GM18507 (cell line): ENCODE measurements around the gene MAB21L3.

ENCODE experiments used
- DNase-seq: peaks from one replicate; pipeline ENCODE4 v3.0.0; 2011; ENCODE audit warnings: low read depth; ENCODE audit not compliant: insufficient read length; ENCODE audit errors: extremely low spot score
- FAIRE-seq: peaks from 2 replicates; lab custom pipeline; 2011; peaks lifted over from hg19 to GRCh38; lab: Jason Lieb, UNC

Gene MAB21L3

DNA sequence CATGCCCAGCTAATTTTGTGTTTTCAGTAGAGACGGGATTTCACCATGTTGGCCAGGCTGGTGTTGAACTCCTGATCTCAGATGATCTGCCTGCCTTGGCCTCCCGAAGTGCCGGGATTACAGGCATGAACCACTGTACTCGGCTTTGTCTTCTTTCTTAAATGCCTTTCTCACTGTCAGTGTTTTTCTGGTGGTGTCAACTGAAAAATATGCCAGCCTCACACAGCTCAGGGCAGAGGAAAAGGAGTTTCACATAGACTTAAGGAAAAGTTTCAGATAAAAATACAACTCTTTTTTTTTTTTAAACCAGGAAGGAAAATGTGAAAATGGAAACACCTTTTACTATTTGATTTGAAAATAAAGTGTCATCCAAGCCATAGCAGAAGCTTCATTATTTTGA lies 4.6 kb upstream of the MAB21L3 start:
- FAIRE-seq (no peak), DNase-seq (no peak)

DNA sequence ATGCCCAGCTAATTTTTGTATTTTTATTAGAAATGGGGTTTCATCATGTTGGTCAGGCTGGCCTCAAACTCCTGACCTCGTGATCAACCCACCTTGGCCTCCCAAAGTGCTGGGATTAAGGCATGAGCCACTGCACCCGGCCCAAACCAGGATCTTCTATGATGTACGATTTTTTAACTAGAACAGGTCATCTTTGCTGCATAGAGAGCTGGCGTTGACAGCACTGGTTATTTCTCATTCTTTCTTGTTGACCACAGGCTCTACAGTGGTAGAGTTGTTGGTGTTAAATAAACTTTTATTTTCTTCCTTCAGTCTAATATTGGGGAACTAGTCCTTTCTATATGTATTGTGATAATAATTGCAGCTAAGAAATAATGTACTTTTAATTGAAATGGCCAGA lies 3.8 kb upstream of the MAB21L3 start:
- DNase-seq (no peak), FAIRE-seq (no peak)

DNA sequence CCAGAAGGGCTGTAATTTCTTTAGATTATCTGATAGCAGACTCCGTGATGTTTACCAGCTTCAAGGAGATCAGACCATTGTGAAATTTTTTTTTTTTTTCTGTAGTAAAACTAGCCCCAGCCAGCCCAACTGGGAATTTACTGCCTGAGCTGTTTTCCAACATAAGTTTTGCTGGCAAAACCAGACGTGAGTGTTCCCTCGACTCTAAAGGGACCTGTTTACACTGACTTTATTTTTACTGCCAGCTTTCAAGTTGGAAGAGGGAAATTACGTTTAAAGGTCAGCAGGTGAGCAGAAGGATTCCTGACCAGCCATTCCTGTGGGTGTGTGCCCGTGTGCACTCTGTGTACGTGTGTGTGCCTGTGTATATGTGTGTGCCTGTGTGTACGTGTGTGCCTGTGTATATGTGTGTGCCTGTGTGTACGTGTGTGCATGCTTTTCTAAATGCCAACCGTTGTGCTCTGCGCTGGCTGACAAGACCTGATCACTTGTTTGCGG lies 374 bp downstream of the MAB21L3 start:
- no peak for FAIRE-seq
- DNase-seq: no peak

DNA sequence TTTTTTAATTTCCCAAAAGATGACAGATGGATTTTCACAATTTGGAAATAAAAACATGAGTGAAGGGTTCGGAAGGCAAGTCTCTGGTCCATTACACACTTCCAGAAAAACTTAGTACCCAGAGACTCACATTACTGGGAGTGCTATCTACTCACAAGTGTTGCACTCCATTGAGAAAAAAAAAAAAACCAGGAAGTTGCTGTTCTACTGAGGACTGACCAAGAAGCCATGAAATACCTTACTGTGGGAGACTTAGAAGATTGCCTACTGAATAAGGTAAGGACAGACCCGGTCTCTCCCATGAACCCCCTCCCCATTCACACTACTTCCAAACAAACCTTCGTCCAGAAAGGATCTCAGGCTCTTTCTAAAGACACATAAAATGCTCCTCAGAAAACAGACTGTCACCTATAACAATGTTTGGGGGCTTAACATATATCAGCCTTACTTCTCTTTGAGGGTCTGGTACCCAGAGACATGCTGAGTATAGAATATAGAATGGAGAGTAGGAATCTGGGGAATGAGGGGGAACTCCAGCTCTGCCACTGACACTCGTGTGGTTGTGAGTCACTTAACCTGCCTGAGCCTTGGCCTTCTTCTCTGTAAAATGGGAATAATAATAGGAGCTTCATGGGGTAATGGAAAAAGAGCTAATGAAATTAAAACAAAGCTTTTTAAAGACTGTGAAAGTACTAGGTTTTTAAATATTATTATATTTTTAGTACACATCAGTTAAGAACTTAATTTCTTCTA lies 1.4 kb downstream of the MAB21L3 start:
- FAIRE-seq (peak; percentile 21), DNase-seq (no peak)

DNA sequence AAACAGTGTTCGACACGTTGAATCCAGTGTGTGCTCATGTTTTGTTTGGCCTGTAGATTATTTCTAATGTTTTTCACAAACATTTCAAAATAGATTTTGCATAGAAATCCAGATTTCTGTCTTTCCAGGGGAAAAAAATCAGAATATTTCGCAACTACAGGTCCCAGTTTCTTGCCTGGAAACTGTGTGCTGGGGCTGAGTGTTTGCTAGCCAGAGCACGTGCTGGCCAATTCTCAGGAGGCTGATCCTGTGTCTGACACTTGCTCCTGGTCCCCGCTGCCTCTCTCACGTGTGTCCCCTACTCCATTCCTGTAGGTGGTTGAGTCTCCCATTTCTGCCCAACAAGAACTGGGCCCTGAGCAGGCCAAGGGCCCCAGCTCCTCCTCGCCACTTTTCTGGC lies 2.4 kb downstream of the MAB21L3 start:
- FAIRE-seq (no peak), DNase-seq (no peak)

DNA sequence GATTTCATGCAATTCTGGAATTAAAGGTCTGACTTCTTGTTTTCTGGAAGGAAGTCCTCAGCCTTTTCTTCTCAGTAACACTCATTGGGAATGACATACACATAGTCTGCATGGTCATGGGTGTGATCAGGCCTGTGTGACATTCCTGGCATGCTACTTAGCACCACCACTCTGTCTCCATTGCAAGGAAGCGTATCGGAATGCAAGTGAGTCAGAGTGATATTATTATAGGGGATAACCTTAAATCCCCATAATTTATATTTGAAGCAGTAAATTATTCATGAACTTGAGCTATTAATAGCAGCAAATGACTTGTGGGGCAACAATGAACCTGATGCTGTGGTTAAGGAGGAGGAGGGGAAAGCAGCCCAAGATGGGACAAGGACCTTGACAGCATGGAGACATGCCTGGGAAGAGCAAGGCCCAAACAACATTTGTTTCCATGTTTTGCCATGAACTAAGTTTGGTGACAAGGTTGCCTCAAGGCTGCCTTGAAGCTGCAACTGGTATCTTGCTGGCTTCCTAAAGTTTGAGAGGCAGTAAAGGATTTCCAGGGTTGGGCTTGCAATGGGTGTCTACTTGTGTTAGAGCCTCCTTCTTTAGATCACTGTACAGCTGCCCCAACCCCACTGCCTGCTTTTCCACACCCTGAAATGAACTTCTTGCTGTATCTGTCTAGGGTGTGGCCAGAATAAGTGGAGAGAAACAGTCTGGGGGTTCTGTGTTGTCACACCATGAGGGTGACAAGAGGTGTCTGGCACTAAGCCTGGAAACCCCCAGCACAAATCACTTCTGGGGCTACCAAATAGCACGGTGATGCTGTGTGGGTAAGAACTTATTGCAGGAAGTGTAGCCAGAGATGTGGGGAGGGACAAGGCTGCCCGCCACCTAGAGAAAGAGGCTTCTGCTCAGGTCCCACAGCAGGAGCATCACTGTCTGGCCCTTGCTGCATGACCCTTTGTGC lies 4.6 kb downstream of the MAB21L3 start:
- no peak for FAIRE-seq
- DNase-seq: no peak

DNA sequence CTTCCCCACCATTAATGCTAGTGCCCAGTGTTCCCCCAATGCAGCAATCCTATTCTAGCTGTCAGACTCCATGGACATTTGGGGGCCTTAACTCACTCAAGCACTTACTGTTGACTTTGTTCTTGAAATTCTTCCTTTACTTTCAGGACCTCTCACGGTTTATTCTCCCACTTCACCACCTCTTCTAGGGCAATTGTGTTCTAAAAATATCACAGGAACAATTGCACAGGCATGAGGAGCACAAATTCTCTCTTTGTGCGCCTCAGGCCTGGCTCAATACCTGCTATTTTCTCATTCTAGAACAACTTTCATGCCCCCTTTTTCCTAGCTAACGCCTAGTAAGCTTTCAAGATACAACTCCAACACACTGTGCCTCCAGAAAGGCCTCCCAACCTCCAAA lies 7.3 kb downstream of the MAB21L3 start:
- FAIRE-seq: no peak
- no peak for DNase-seq

DNA sequence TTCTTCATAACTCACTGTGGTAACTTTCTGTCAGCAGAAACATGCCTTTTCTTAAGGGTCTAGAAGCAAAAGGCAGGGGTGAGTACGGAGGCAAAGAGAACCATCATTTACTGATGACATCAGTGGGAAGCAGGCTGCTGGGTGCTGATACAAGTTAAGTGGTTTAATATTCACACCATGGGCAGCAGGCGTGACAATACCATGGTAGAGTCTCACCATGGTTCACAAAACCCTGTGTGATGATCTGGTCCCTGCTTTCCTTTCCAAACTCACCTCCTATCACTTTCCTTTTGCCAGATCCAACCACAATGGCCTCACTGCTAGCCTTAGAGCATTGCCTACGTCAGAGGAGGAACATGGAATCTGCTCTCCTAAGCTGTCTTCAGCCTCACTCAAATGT lies 8.7 kb downstream of the MAB21L3 start:
- DNase-seq (no peak), FAIRE-seq (no peak)

DNA sequence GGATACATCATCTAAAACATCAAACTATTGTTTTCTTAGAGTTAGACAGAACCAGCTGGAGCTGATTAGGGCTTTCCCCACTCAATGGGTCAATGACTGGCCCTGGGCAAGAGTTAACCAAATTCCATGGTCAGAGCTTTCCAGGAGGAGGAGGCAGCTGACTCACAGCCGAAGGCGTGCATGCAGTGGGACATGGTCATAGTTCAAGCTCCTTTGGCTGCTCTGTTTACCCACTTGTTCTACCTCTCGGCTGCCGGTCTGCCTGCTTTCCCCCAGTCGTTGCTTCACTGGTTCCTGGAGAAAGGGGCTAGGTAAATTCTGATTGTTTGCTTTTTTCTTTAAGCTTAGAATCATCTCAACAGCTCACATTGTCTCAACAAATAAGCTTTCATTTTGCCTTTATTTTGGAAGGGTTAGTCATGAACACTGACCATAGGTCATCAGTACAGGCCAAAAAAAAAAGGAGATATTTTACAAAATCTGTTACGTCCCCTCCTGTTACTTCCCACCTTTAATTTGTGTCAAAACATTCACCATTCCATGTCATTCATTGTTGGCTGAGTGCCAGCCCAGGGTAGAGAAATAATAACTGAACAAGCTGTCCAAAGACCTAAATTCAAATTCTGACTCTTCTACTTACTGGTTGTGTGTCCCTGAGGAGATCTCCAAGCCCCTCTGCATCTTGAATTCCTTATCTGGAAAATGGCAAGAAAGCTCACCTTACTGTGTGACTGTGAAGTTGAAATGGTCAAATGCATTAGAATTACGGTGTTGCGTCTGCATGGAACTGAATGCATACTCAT lies 12.0 kb downstream of the MAB21L3 start:
- FAIRE-seq: no peak
- DNase-seq: no peak

DNA sequence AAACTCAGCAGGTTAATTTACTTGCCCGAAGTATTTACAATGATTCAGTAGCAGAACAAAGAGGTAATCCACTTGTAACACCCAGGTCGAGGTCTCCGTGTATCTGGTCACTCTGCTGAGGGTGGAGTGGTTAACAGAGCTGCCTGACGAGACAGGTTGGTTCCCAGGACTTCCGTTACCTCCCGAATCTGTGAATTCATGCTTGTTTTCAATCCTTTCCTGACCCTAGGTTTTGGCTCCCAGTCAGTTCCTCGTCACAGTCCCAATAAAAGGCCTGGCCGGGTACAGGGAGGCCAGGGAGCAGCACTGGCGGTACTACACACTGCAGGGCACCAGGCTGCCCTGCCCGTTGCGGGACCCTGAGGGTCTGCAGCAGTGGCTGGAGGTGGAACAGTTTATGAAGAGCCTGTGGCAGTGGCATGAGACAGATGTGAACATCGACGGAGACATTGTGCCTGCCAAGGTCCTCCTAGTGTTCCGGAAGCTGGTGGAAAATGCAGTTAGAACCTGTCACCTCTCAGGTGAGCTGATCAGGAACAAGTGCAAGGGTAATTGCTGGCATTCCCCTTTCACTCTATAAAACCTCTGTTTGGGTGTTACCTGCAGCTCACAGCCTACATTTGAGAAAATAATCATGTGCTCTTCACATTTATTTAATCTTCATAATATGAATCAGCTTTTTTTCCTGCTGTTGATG lies 12.8 kb downstream of the MAB21L3 start:
- FAIRE-seq (no peak), DNase-seq (no peak)

DNA sequence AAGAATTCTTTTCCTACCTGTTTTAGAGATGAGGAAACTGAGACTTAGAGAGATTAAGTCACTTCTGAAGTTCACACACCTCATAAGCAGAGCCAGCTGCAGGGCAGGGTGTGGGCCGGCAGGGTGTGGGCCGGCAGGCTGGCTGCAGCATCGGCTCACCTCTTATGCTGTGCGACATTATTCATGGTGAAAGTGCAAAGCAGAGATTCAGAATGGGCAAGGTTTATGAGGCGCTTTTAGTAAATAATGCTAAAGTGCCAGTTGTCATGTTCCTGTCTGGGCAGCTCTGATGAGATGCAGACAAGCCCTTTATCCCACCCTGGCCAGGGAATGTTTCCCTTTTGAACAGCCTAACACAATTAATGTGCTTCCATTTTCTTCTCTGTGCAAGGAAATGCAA lies 14.6 kb downstream of the MAB21L3 start:
- no peak for FAIRE-seq

DNA sequence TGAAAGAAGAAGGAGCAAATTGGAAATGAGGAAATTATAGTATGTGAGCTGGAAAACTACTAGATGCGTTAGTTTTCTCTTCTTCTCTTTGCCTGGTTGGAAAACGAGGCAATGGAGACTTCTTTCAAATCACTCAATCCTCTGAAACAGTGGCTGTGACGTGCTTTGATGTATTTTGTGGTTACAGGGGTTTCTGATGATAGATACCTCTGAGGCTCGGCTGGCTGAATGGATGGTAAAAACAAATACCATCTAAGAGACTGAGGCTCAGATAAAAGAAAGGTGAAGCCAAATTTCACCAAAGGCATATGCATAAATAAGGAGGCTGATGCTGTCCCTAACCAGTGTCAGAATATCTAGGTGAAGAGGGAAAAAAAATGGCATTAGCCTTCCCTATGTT lies 15.1 kb downstream of the MAB21L3 start:
- FAIRE-seq (no peak), DNase-seq (no peak)

More for the DNA sequence above, 14.6 kb downstream of the MAB21L3 start:
- DNase-seq: no peak

DNA sequence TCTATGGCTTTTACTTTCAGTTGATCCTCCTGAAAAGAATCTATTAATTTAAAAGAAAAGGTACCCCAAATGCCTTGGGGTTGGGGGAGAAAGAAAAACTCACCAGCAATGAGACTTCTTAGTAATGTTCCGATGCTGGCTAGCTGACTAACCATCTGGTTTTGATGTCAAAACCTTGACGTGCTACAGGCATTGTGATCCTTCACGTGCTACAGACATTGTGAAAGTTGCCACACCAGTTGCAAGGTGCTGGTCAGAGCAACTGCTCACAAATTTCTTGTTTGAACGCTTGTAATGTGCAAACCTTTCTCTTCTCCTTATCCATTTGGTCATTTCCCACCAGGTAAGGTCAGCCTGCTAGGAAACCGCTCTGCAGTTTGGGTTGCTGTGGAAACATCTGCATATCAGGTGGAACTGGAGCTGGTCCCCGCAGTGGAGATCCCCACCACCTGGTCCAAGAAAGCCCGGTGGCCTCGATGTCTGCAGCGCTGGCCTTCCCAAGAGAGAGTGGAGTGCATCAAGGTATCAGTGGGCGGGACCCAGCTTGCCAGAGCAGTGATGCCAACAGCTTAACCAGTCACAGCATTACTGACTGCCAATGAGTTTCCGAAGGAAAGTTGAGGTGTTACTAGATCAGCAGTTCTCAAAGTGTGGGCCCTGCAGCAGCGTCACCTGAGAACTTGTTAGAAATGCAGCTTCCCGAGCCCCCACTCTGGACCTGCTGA lies 16.1 kb downstream of the MAB21L3 start:
- FAIRE-seq (no peak), DNase-seq (no peak)

DNA sequence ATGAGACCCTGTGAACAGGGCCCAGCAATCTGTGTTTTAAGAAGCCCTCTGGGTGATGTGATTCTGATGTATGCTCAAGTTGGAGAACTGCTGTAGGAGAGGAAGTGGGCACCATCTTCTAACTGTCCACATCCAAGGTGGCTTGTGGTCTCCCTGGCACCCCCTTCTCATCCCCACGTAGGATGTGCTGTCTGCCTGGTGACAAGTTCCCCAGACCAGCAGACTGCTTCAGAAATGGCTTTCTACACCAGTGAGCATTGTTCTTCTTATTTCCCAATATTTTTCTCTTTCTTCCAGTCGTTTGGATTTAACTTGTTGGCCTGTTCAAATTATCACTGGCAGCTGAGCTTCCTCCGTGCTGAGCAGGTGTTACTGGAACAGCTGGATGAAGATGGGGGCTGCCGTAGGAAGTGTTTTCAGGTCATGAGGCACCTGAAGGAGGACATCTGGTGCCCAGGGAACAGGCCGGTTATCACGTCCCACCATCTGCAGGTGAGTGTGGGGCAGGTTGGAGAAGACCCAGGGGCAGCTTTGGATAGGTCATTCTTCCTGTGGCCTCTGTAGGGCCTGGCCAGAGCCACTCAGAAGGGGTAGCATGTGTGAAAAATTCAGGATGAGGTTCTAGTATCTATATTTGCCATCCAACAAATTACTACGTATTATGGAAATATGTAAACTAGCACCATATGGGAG lies 16.8 kb downstream of the MAB21L3 start:
- DNase-seq: no peak
- no peak for FAIRE-seq

DNA sequence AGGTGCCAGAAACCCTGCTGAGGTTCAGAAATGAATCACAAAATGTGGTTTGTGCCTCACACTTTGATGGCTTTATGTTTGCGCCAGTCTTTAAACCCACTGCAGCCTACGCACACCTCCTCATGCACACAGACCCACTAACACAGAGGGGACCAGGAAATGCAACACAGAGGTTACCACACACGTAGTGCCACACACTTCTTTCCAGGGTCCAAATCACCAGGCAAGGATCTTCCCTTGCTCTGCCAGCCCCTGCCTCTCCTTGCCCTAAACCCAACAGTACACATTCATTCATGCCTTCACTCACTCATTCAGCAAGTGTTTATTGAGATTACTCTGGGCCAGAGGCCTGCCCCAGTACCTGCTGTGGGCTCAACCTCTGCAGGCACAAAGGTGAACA lies 17.5 kb downstream of the MAB21L3 start:
- FAIRE-seq (no peak), DNase-seq (no peak)

DNA sequence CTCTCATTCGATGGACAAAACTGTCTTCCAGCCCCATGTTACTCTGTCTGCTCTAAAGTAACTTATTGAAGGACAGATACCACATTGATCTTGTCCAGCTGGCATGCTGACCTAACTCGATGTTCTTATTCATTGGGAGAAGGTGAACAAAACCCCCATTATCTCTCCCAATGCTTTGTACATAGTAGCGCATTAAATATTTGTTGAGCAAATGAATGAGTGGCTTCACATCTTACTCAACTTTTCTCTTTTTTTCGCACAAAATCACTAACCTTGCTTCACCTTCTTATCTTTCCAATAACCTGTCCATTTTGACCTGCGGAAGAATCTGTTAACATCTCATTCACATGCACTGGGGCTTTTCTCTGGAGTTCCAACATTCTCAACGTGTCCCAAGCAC lies 18.3 kb downstream of the MAB21L3 start:
- DNase-seq (no peak), FAIRE-seq (no peak)

DNA sequence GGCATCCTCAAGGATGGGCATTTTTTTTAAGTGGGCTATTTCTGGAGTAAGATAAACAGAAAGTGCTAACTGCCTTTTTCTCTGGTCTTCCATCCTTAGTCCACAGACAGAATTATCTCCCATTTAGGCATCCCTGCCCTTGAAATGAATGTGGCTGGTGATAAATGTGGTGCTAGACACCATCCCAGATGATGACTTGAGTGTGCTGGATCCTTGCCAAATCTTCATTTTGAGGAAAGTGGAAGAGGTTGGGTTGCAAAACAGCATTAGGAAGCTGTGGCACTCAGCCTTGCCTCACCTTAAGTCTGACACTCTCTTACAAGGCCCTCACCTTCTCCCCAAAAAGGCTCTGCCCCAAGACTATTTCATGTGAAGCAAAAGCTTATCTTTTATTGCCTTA lies 19.2 kb downstream of the MAB21L3 start:
- no peak for DNase-seq
- FAIRE-seq: no peak

DNA sequence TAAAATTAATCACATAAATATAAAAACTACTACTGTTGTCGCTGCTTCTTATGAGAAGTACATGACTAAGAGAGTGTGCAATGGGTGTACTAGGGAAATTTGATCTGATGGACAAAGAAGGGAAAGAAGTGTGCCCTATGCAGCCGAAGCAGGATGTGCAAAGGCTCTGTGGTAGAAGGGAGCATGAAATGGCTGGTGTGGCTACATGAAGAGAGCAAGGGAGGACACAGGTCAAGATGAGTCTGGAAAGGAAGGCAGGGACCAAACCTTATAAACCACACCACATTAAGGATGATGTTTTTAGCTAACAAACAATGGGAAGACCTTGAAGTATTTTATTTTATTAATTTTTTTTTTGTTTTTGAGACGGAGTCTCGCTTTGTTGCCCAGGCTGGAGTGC lies 20.0 kb downstream of the MAB21L3 start:
- FAIRE-seq: no peak

More for the DNA sequence above, 20.0 kb downstream of the MAB21L3 start:
- no peak for DNase-seq
